Activated T-cell treated with anti-CD3 and anti-CD28 coated beads for 48 hours (primary cell): Measurements from ENCODE around the gene SUSD5.

Experiments used
- DNase-seq: peaks from one replicate; pipeline ENCODE4 v3.0.0-alpha.2; 2020; ENCODE audit warnings: low read depth

The SUSD5 gene

DNA sequence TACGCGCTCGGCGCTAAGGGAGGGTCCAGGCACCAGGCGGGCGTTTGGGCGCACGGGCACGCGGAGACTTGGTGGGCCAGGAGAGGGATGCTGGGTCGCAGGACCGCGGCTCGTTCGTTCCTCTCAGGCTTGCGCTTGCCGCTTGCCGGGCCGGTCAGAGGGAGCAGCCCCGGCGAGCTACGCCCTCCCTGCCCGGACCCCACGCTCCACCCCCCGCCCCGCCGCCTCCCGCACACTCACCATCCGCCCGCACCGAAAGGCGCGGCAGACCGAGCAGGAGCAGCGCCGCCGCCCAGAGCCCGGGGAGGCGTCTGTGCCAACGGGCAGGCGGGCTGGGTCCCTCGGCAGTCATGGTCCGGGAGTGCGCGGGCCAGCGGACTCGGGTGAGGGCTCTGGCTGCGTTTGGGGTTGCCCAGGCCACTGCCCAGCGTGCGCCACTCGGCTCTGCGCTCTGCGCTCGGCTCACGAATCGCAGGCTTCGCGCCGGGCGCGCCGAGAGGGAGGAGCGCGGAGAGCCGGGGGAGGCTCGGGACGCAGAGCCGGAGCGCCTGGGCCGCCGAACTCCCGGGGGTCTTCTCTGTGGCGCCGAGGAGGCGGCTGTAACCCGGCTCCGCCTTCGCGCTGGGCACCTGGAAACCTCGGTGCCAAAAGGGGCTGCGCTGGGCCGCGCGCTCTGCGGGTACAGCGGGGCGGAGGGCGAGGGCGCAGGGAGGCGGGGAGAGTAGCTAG, at the start of gene SUSD5:
Gene SUSD5 (minus strand): TSS at position 365 of the 729 bp plus-strand sequence. CDS start 13 bp downstream, at position 352.
- peak; percentile 0 for DNase-seq

DNA sequence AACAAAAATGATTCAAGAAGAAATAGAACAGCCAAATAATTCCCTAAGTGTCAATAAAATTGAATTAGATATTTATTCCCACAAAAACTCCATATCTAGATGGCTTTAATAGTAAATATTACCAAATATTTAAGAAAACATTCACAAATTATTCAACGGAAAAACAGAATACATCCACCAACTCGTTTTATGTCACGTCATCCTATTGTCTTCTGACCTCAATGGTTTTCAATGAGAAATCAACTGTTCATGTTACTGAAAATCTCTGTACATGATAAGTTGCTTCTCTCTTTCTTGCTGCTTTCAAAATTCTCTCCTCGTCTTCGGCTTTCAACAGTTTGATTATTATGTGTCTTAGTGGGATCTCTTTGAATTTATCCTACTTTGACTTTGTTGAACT, 41.5 kb upstream of the SUSD5 start:
- no peak for DNase-seq

DNA sequence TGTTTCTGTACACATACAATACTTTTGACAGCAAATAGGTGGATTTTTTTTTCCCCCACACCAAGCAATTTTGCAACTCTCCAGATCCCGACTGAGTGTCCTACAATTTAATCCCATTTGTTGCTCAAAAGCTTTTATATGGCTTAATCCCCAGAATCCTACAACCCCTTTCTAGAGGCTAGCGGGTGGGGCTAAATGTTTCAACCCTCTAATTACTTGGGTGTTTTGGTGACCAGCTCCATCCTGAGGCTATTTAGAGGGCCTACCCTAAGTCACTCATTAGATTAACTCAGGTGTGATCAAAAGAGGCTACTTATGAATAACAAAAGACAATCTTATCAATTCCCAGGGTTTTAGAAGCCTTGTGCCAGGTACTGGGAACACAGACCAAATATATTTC, 37.6 kb upstream of the SUSD5 start:
- DNase-seq, result no peak

DNA sequence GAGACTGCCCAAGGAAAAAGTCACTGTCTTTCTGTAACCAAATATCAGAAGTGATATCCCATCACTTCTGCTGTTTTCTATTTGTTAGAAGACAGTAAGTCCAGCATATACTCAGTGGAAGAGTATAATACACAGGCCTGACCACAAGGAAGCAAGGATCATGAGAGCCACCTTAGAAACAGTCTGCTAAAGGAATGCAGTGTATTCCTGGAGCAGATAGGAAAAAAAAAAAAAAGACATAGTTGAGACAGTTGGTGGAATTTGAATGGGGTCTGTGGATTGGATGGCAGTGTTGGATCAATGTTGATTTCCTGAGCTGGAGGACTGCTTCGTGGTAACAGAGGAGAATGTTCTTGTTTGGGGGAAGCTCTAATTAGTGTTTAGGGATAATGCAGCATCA, 32.1 kb upstream of the SUSD5 start:
- no peak for DNase-seq

- no peak for DNase-seq
Measured at GRCh38 chr3:33246786-33247185, 28.2 kb upstream of the SUSD5 start.

GRCh38 chr3:33240261-33240660, 21.7 kb upstream of the SUSD5 start:
- DNase-seq, result no peak

DNA sequence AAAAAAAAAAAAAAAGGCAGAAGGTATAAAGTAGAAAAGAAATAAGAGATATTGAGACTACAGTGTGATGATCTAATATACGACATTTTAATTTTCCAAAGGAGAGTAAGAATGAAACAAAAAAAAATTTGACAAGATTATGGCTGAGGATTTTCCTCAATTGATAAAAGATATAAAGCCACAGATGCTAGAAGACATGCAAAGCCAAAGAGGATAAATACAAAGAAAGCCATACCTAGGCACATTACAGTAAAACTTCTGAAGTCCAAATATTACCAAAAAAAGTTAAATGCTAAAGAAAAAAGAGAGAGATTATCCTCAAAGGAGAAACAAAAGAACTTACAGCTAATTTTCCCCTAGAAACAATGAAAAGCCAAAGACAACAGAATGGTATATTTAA, 20.3 kb upstream of the SUSD5 start:
- DNase-seq, result no peak

DNA sequence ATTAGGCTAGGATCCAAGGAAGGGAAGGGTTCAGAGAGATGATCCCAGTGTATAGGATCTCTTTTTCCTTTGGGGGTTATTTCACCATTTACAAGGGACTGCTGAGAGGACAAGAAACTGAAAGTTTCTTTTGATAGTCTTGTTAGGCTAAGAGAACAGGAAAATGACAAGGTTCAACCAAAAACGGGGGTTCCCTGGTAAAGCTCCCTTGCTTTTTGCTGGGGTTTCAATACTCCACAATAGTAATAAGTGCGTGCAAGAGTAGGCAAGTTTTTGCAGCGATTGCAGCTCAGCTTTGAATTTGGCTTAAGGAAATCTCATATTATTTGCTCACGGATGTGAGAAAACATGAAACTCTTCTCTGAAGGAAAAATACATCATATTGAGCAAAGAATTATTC, 18.8 kb upstream of the SUSD5 start:
- no peak for DNase-seq

DNA sequence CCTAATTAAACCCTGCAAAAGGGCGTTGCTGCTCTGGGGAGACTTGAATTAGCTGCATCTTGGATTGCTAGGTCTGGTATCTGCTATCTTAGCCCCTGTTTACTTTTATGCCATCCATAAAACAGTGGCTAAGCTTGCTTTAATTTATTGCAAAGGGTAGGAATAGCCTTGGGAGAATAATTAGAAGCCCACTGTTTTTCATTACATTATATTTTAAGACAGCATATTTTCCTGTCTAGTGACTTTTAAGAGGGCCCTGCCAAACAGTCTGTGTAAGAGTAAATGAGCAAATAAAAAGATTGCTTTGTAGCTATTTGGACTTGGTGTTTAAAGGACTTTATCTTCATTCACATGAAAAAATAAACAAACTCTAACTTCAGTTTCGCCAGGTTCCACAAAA, 17.4 kb upstream of the SUSD5 start:
- DNase-seq, result no peak

GRCh38 chr3:33233884-33234283, 15.3 kb upstream of the SUSD5 start:
- no peak for DNase-seq

DNA sequence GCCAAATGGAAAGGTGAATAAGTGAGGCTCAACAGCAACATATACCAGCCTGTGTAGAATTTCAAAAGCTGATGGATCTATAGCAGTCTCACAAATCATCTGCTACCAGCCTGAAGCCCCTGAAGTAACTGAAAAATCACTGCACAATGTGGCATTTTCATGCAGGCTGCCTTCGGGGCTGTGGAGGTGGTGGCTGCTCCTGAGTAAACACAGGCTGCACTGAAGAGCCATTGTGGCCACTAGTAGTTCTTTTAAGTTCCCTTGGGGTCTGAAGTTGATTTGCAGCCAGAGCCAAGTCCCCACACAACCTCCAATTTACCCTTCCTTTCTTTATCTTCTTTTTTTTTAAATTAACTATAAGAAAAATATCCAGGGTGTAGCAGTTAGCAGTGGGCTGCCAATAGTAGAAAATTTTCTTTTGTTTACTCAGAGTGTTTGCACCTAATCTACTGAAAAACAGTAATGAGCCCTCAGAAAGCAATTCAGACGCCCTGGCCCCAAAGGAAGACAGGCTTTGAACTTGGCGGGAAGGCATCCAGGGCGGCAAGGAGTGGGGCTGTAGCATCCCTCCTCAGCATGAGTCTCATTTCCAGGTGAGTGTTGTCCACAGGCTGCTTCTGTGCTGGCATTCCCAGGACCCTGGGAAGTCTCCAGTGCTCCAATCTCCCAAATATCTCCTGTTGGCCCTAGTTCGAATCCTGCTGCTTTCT, 13.3 kb upstream of the SUSD5 start:
- DNase-seq, result no peak

GRCh38 chr3:33229947-33230346, 11.3 kb upstream of the SUSD5 start:
- no peak for DNase-seq

GRCh38 chr3:33229066-33229465, 10.5 kb upstream of the SUSD5 start:
- DNase-seq, result no peak

GRCh38 chr3:33221241-33221640, 2.6 kb upstream of the SUSD5 start:
- DNase-seq, result no peak

- no peak for DNase-seq
Measured at GRCh38 chr3:33219175-33219487, 521 bp upstream of the SUSD5 start.

- no peak for DNase-seq
Measured at GRCh38 chr3:33217866-33218445, 654 bp downstream of the SUSD5 start.

GRCh38 chr3:33215739-33216138, 2.9 kb downstream of the SUSD5 start:
- DNase-seq, result no peak

GRCh38 chr3:33212406-33212805, 6.2 kb downstream of the SUSD5 start:
- DNase-seq, result no peak

DNA sequence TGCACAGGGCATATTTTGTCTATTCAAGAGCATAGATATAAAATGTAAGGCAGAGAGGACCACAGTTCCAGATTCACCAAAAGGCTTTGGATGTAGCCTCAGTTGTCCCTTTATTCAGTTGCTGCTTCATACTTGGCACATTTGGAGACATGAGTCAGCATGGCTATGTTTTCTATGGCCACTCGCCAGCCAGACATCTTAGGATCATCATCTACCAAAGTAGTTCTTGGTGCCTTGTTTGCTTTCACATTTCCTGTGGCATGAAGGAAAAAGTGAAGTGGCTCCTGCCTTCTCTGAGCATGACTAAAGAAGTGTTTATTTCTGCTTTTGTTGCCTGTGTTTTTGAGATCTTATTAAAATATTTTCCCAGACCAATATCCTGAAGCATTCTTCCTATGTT, 7.2 kb downstream of the SUSD5 start:
- DNase-seq, result no peak

- no peak for DNase-seq
Measured at GRCh38 chr3:33209357-33209756, 9.3 kb downstream of the SUSD5 start.

- no peak for DNase-seq
Measured at GRCh38 chr3:33202711-33203457, 15.7 kb downstream of the SUSD5 start.

DNA sequence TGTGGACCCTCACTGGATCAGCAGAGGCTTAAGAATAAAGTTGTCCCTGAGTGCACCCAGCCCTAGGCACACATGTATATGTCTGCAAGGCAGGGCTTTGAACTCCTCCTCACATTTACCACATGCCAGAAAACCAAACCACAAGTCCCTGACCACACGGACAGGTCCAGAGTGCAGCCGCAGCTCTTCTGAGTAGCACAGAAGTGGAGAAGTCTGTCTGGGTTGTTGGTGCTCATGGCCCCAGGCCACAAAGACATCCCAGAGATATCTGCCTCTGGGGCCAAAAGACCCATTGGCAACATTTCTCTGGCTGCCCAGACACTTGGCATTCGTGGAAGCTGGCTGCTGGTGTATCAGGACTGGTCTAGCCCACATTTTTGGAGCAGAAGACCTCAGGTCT, 17.4 kb downstream of the SUSD5 start:
- DNase-seq, result no peak

DNA sequence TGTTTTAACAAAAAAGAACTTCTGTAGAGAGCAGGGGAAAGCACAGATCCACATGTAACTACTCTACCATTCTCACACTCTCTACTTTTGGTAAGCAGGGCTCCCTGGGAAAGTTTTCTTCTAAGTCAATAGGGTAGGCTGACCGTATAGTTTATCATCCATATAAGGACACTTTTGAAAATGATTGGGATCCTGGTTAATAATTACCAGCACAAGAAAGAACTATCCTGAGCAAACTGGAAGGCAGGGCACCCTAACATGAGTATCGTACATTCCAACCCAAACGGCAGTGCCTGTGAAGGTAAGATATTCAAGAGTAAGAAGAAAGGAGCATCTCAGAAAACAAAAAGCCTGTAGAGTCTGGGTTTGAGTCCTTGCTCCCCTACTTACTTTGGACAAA, 22.1 kb downstream of the SUSD5 start:
- DNase-seq, result no peak
